Neural cell (in vitro differentiated cells): ENCODE measurements around the gene TCTN3. TPM values are rescaled to one million over a fixed set of nuclear protein-coding genes. Genes with fewer than 3 reads are reported as not detected.

ENCODE experiments used
- H2AFZ ChIP-seq: fragments of 200-600, 300-800 bp; sonication (generic), shearing (Covaris generic); 2 replicates; pipeline ENCODE4 v1.6.0; 2014; ENCODE audit warnings: low read depth, mild to moderate bottlenecking, antibody characterized with exemption, low read length, moderate library complexity
- H3F3A ChIP-seq: fragments of 200-600 bp; shearing (Covaris generic); 2 replicates; pipeline ENCODE4 v1.6.1; 2016; ENCODE audit warnings: mild to moderate bottlenecking, moderate library complexity, mixed read lengths, antibody characterized with exemption, low read length; ENCODE audit not compliant: insufficient read depth, poor library complexity, severe bottlenecking
- H3K27ac ChIP-seq: fragments of 200-600, 300-800 bp; sonication (generic), shearing (Covaris generic); 2 replicates; pipeline ENCODE4 v1.5.1; 2014; ENCODE audit warnings: mild to moderate bottlenecking, low read length, moderate library complexity
- H3K27me3 ChIP-seq: fragments of 300-800, 200-600 bp; sonication (generic), shearing (Covaris generic); 2 replicates; pipeline ENCODE4 v1.6.0; 2014; ENCODE audit warnings: mild to moderate bottlenecking, low read depth, low read length, moderate library complexity; ENCODE audit not compliant: insufficient read depth
- H3K36me3 ChIP-seq: fragments of 300-800, 200-600 bp; sonication (generic), shearing (Covaris generic); 2 replicates; pipeline ENCODE4 v1.5.1; 2014; ENCODE audit warnings: mild to moderate bottlenecking, antibody characterized with exemption, low read length, moderate library complexity; ENCODE audit not compliant: insufficient read depth
- H3K4me2 ChIP-seq: fragments of 300-800, 200-600 bp; sonication (generic), shearing (Covaris generic); 2 replicates; pipeline ENCODE4 v1.6.0; 2014; ENCODE audit warnings: mild to moderate bottlenecking, low read length
- H3K4me3 ChIP-seq: fragments of 300-800, 200-600 bp; sonication (generic), shearing (Covaris generic); 2 replicates; pipeline ENCODE4 v1.5.1; 2014; ENCODE audit warnings: mild to moderate bottlenecking, low read length, moderate library complexity
- H3K79me2 ChIP-seq: fragments of 200-600 bp; shearing (Covaris generic); replicated peaks from 2 replicates; pipeline ENCODE4 v1.6.0; 2014; ENCODE audit warnings: mild to moderate bottlenecking, low read length, moderate library complexity; ENCODE audit not compliant: insufficient read depth
- H3K9ac ChIP-seq: fragments of 300-800, 200-600 bp; sonication (generic), shearing (Covaris generic); 2 replicates; pipeline ENCODE4 v1.6.1; 2016; ENCODE audit warnings: mild to moderate bottlenecking, low read length, mixed read lengths
- H3K9me2 ChIP-seq: fragments of 200-600 bp; shearing (Covaris generic); 2 replicates; pipeline ENCODE4 v1.6.1; 2016; ENCODE audit warnings: mild to moderate bottlenecking, low read length, mixed read lengths; ENCODE audit not compliant: insufficient read depth
- H3K9me3 ChIP-seq: fragments of 200-600, 300-800 bp; sonication (generic), shearing (Covaris generic); 2 replicates; pipeline ENCODE4 v1.6.1; 2016; ENCODE audit warnings: mild to moderate bottlenecking, mixed run types, low read length, moderate library complexity, mixed read lengths
- H4K20me1 ChIP-seq: fragments of 200-600 bp; shearing (Covaris generic); 2 replicates; pipeline ENCODE4 v1.6.1; 2016; ENCODE audit warnings: mild to moderate bottlenecking, mixed run types; ENCODE audit not compliant: insufficient read depth
- CTCF ChIP-seq: fragments of 450-650 bp; IDR thresholded peaks from 2 replicates; pipeline ENCODE4 v1.5.1; 2014; ENCODE audit warnings: antibody characterized with exemption, mild to moderate bottlenecking, moderate library complexity; ENCODE audit not compliant: poor library complexity, severe bottlenecking
- EP300 ChIP-seq: fragments of 450-650 bp; conservative IDR thresholded peaks from 2 replicates; pipeline ENCODE4 v1.6.1; 2014; ENCODE audit warnings: antibody characterized with exemption, mild to moderate bottlenecking, moderate library complexity; ENCODE audit not compliant: poor library complexity, severe bottlenecking
- EZH2 ChIP-seq: fragments of 200-600, 300-800 bp; shearing (Covaris generic), sonication (generic); IDR thresholded peaks from 2 replicates; pipeline ENCODE4 v1.6.1; 2014; ENCODE audit warnings: antibody characterized with exemption, low read length, borderline replicate concordance, mild to moderate bottlenecking; ENCODE audit not compliant: insufficient read depth, poor library complexity, severe bottlenecking
- MXI1 ChIP-seq: fragments of 450-650 bp; conservative IDR thresholded peaks from 2 replicates; pipeline ENCODE4 v1.6.1; 2014; ENCODE audit warnings: antibody characterized with exemption, mild to moderate bottlenecking; ENCODE audit not compliant: poor library complexity, severe bottlenecking
- POLR2AphosphoS5 ChIP-seq: IDR thresholded peaks from 2 replicates; pipeline ENCODE4 v1.6.1; 2012
- RAD21 ChIP-seq: fragments of 450-650 bp; conservative IDR thresholded peaks from 2 replicates; pipeline ENCODE4 v1.6.1; 2014; ENCODE audit warnings: antibody characterized with exemption, mild to moderate bottlenecking, moderate library complexity
- REST ChIP-seq: IDR thresholded peaks from 2 replicates; pipeline ENCODE4 v1.6.1; 2012; ENCODE audit warnings: borderline replicate concordance
- SMC3 ChIP-seq: fragments of 450-650 bp; conservative IDR thresholded peaks from 2 replicates; pipeline ENCODE4 v1.6.1; 2014; ENCODE audit warnings: antibody characterized with exemption, mild to moderate bottlenecking, moderate library complexity; ENCODE audit not compliant: poor library complexity
- TAF1 ChIP-seq: IDR thresholded peaks from 2 replicates; pipeline ENCODE4 v1.6.1; 2012; ENCODE audit warnings: low read depth
- polyA minus RNA-seq: library from RNA; depleted of rRNA, polyadenylated mRNA; stranded (reverse); fragments of >200 nt; gene quantifications from 2 replicates; pipeline ENCODE4 v1.2.3, GENCODE V29; 2014
- polyA plus RNA-seq: library from polyadenylated mRNA; depleted of rRNA; stranded (reverse); fragments of >200 nt; gene quantifications from 2 replicates; pipeline ENCODE4 v1.2.3, GENCODE V29; 2014

The TCTN3 gene
- 16.3 and 22.2 TPM in 2 replicates for polyA plus RNA-seq
- polyA minus RNA-seq = 23.2 and 26.3 TPM in 2 replicates

GRCh38 chr10:95693668-95694534 is at the start of gene TCTN3:
TCTN3 (minus strand) TSS chr10:95693927; CDS start chr10:95693899, 28 bp downstream.
- Histone ChIP-seq H3K4me3 (peak within 1 kb of the TSS; percentile 78), H3K79me2 (peaks cover 17% of the 10 kb centered on the region), H3K27me3 (no peaks in the 10 kb centered on the region), H3K4me2 (peak within 1 kb of the TSS; percentile 83), H4K20me1 (no peaks in the 10 kb centered on the region), H3K9ac (peak within 1 kb of the TSS; percentile 70), H3F3A (no peaks in the 10 kb centered on the region), H3K27ac (peak within 1 kb of the TSS; percentile 52), H3K9me2 (no peaks in the 10 kb centered on the region), H2AFZ (peak within 1 kb of the TSS; percentile 76), H3K9me3 (no peaks in the 10 kb centered on the region), H3K36me3 (no peaks in the 10 kb centered on the region)
- peak; percentile 71 for TF ChIP-seq EP300
- no peak for TF ChIP-seq TAF1
- peak; percentile 100 for TF ChIP-seq CTCF
- TF ChIP-seq EZH2 = no peak
- TF ChIP-seq MXI1 = peak; percentile 96
- peak; percentile 94 for TF ChIP-seq RAD21
- TF ChIP-seq SMC3 = peak; percentile 87
- TF ChIP-seq REST = peak; percentile 56
- peak; percentile 82 for TF ChIP-seq POLR2AphosphoS5

- Histone ChIP-seq H4K20me1 (no peaks in the 10 kb centered on the region), H3K36me3 (no peaks in the 10 kb centered on the region), H3F3A (no peaks in the 10 kb centered on the region), H2AFZ (no peak overlapping the region), H3K9me2 (no peaks in the 10 kb centered on the region), H3K27me3 (no peaks in the 10 kb centered on the region), H3K4me3 (no peak overlapping the region), H3K9ac (no peak overlapping the region), H3K9me3 (no peaks in the 10 kb centered on the region), H3K27ac (no peak overlapping the region), H3K4me2 (no peak overlapping the region), H3K79me2 (no peaks in the 10 kb centered on the region)
- no peak for TF ChIP-seq MXI1
- TF ChIP-seq CTCF = no peak
These were observed 49.3 kb upstream of the TCTN3 start for GRCh38 chr10:95742962-95743535.
